Measurements from ENCODE around the gene ANTXR1. TPM values are rescaled to one million over a fixed set of nuclear protein-coding genes. Genes with fewer than 3 reads are reported as not detected.

ANTXR1 gene
- total RNA-seq, 4 donors from 2014 or later, result 63.0 to 134 (median 113) TPM

DNA sequence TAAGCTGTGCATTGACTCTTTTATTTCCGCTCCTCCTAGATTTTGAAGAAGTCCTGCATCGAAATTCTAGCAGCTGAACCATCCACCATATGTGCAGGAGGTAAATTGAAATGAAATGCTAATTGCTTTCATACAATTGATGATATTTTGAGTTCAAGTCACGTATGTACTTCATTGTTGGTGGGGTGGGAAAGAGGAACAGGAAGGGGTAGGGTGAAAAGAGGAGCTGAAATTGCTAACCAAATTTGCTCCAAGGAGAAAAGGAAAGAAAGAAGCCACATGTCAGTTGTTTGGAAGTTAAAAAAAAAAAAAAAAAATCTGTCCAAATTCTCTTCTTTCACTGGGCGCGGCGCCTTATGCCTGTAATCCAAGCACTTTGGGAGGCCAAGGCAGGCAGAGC is 77.8 kb downstream of the ANTXR1 start:
- Histone ChIP-seq H3K27ac (no peak overlapping the region), H3K9me3 (no peaks in the 10 kb centered on the region), H3K4me3 (no peak overlapping the region), H3K36me3 (no peaks in the 10 kb centered on the region), H3K27me3 (no peaks in the 10 kb centered on the region), H3K4me1 (no peaks in the 10 kb centered on the region)
- intact Hi-C loops (cut with DNase I; ENCODE audit: low total_unique reads), result no loop called here
- no peak for DNase-seq
- no peak for TF ChIP-seq POLR2A (IDR thresholded peaks at IDR 0.05)
- TF ChIP-seq, protein P1, sequence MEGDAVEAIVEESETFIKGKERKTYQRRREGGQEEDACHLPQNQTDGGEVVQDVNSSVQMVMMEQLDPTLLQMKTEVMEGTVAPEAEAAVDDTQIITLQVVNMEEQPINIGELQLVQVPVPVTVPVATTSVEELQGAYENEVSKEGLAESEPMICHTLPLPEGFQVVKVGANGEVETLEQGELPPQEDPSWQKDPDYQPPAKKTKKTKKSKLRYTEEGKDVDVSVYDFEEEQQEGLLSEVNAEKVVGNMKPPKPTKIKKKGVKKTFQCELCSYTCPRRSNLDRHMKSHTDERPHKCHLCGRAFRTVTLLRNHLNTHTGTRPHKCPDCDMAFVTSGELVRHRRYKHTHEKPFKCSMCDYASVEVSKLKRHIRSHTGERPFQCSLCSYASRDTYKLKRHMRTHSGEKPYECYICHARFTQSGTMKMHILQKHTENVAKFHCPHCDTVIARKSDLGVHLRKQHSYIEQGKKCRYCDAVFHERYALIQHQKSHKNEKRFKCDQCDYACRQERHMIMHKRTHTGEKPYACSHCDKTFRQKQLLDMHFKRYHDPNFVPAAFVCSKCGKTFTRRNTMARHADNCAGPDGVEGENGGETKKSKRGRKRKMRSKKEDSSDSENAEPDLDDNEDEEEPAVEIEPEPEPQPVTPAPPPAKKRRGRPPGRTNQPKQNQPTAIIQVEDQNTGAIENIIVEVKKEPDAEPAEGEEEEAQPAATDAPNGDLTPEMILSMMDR (IDR thresholded peaks at IDR 0.05), result no peak

DNA sequence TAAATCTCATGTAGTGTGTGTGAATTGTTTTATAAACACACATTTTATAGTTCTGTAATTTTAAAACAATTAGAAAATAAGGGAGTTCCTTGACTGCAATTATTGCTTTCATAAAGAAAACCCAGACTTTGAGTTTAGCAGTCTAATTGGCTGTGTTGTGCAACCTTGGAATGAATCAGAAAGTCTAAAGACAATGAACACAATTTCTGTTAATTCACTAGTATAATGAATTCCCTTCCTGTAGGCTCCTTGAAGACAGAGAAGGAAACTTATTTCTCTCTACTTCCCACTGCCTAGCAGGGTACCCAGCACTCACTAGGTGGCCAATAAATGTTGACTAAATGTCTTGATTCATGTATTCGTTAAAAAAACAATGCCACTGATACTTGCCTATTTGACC is 79.9 kb downstream of the ANTXR1 start:
- Histone ChIP-seq H3K4me1 (no peaks in the 10 kb centered on the region), H3K9me3 (no peaks in the 10 kb centered on the region), H3K4me3 (no peak overlapping the region), H3K27me3 (no peaks in the 10 kb centered on the region), H3K27ac (no peak overlapping the region), H3K36me3 (no peaks in the 10 kb centered on the region)
- intact Hi-C loops (cut with DNase I; ENCODE audit: low total_unique reads), result no loop called here
- no peak for TF ChIP-seq POLR2A (IDR thresholded peaks at IDR 0.05)
- no peak for DNase-seq

DNA sequence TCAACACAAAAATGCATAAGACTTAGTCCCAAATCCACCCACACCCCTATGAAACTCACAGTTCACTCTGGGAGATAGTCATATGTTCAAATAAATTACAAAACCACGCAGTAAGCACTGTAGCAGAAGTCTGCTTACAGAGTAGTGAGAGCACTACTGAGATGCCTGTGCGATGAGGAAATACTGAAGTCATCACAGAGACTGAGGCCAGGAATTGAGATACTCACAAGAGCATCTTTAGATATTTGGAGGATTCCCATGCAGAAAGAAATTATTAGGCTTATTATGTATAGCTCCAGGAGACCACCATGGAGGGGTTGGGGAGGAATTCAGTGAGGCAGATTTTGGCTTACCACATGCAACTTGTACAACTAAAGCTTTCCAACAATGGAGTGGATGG is 82.3 kb downstream of the ANTXR1 start:
- Histone ChIP-seq H3K27me3 (no peaks in the 10 kb centered on the region), H3K36me3 (no peaks in the 10 kb centered on the region), H3K4me3 (no peak overlapping the region), H3K9me3 (no peaks in the 10 kb centered on the region), H3K4me1 (no peaks in the 10 kb centered on the region), H3K27ac (peak overlapping the region; percentile 48 to 82)
- intact Hi-C loops (cut with DNase I; ENCODE audit: low total_unique reads), result no loop called here
- TF ChIP-seq, protein P1 (IDR thresholded peaks at IDR 0.05), result no peak
- TF ChIP-seq POLR2A (IDR thresholded peaks at IDR 0.05), result no peak
- DNase-seq, result peak in 1 of 2 donors; percentile 69

DNA sequence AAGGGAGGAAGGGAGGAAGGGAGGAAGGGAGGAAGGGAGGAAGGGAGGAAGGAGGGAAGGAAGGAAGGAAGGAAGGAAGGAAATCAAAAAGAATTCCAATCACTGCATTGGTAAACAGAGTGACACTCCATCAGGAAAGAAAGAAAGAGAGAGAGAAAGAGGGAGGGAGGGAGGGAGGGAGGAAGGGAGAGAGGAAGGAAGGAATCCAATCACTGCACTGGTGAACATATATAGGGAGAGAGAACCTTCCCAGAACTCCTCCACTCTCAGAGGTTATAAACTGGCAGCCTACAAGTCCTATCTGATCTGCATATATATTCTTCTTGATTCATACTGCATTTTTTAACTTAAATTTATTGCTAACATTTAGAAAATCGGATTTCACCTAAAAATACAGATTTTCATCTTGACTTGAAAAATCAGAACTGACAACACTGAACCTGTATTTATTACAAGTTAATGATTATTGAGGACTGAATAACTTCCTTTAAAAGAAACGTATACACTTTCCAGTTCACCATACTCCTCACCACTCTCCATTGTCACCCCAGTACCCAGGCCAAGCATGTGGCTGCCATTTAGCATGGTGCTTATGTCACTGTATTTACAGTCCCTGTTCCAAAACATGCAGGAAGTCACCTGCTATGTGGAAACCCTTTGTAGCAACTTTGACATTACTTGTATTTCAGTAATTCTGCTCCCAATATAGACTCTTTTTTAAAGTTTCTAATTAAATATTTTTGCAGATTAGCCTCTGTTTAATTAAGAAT is 83.5 kb downstream of the ANTXR1 start:
- H3K27ac ChIP-seq, result peak overlapping the region in 1 of 2 donors; percentile 61
- intact Hi-C loops (cut with DNase I; ENCODE audit: low total_unique reads), result no loop called here

DNA sequence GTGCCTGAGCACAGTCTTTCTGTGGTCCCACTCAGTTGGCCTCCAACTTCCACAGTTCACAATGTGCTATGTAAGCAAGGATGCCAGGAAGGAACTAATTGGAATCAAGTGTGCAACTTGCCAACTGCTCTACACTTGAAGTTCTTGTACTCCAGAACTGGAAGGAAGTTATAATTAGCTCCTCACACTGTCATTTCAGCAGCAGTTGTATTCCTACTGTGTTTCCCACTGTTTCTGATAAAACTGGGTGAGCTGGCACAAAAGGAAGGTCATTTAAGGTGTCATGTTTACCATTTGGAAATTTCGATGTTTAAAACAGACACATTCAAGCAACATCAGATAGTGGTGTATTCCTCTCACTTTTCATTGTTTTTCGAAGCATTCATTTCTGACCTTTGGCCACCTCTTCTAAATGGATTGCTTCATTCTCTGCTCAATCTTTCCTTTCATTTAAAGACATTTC is 84.2 kb downstream of the ANTXR1 start:
- H3K4me1 ChIP-seq, result no peaks in the 10 kb centered on the region
- no peaks in the 10 kb centered on the region for H3K36me3 ChIP-seq
- H3K27me3 ChIP-seq, result no peaks in the 10 kb centered on the region
- no peak overlapping the region for H3K4me3 ChIP-seq
- peak overlapping the region in 1 of 2 donors; percentile 3 for H3K27ac ChIP-seq
- DNase-seq, result no peak
- intact Hi-C loops (cut with DNase I; ENCODE audit: low total_unique reads), result no loop called here
- H3K9me3 ChIP-seq, result no peaks in the 10 kb centered on the region
- TF ChIP-seq, protein P1 (IDR thresholded peaks at IDR 0.05), result no peak
- no peak for TF ChIP-seq POLR2A (IDR thresholded peaks at IDR 0.05)

More for the DNA sequence above, 83.5 kb downstream of the ANTXR1 start:
- TF ChIP-seq POLR2A (IDR thresholded peaks at IDR 0.05), result no peak
- TF ChIP-seq, protein P1 (IDR thresholded peaks at IDR 0.05), result no peak
- no peaks in the 10 kb centered on the region for H3K9me3 ChIP-seq
- H3K4me3 ChIP-seq, result no peak overlapping the region
- no peaks in the 10 kb centered on the region for H3K4me1 ChIP-seq
- no peaks in the 10 kb centered on the region for H3K36me3 ChIP-seq
- no peak for DNase-seq
- no peaks in the 10 kb centered on the region for H3K27me3 ChIP-seq

All from uterus (tissue), 4 donors.